Measurements from ENCODE around the gene USP28. TPM values are rescaled to one million over a fixed set of nuclear protein-coding genes. Genes with fewer than 3 reads are reported as not detected.

Gene USP28
- total and polyA plus RNA-seq, 2 of the 8 experiments (the other 6 are each of a cell fraction or from before 2014, with no cell fraction given) = 82.6 to 119 TPM

DNA sequence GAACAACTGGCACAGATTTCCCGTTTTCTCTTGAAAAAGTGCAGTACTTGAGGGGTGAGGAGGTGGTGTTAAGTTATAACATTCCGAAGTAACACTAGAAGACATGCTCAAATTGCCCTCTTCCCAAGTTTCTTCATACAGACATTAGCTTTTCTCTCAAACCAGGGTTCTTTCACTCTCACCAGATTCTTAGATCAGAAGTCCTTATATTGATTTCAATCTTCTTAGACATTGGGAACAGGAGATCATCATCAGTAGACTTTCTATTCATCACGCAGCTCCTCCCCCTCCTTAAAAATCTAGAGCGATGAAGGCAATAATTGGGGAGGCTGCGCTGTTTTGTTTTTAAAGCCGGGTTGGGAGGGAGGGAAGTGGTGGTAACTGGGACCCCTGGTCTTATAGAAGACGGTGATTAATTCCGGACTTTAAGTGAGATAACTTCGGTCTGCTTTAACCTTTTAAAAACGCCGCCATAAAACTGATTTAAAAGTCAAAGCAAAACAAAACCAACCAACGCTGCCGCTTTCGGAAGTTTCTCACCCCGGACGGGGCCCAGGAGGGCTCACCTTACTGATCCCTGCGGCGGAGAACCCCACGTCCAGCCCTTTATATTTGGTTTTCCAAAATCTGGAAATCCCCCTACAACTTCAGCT is 665 bp downstream of the USP28 start:
- no peak for FAIRE-seq
- Histone ChIP-seq H3K18ac (ENCODE audit: extremely low read depth, low read length) (0 out of 2 replicates have a peak overlapping the region, but pooled peaks have one; percentile 1), H3K4me2 (ENCODE audit: insufficient read depth in 1 of 2, low read depth in 2 of 2, low read length in 2 of 2) (peak overlapping the region; percentile 70 to 75), H2BK120ac (replicated peaks; ENCODE audit: low read depth, low read length) (no peak overlapping the region), H4K20me1 (replicated peaks in 1 of 2; ENCODE audit: control insufficient read depth in 1 of 2, insufficient read depth in 2 of 2, low read length in 2 of 2) (peaks cover 5 to 9% of the 10 kb centered on the region in 2 experiments), H3K27me3 (replicated peaks in 1 of 4; ENCODE audit: control insufficient read depth in 3 of 4, extremely low read depth in 1 of 4, insufficient read depth in 3 of 4, low read length in 3 of 4) (no peaks in the 10 kb centered on the region), H2AFZ (ENCODE audit: low read length) (0 out of 2 replicates have a peak overlapping the region, but pooled peaks have one; percentile 16), H2BK5ac (ENCODE audit: low read depth, low read length) (0 out of 2 replicates have a peak overlapping the region, but pooled peaks have one; percentile 37), H4K91ac (replicated peaks; ENCODE audit: insufficient read length, low read length) (peak overlapping the region; percentile 48), H3K4me3 (ENCODE audit: extremely low read depth in 1 of 4, insufficient read depth in 2 of 4, low read depth in 3 of 4, low read length in 4 of 4) (peak overlapping the region; percentile 78 to 100 (median 90)), H3K23ac (ENCODE audit: insufficient read length) (no peak overlapping the region), H3K9me3 (ENCODE audit: insufficient read depth in 2 of 2, low read depth in 1 of 2, low read length in 1 of 2) (no peaks in the 10 kb centered on the region; a peak in 1 of 4 replicates), H4K8ac (ENCODE audit: extremely low read depth, insufficient read depth, low read length) (peak overlapping the region; percentile 71; the same call in 1 of the 2 replicates), H3K27ac (ENCODE audit: low read depth, low read length) (no peak overlapping the region), H3K36me3 (ENCODE audit: control insufficient read depth in 2 of 4, insufficient read depth in 4 of 4, low read length in 3 of 4) (peaks cover 0 to 20% (median 0%) of the 10 kb centered on the region in 4 experiments; a peak in 2 of 8 replicates), H4K5ac (ENCODE audit: insufficient read length, low read depth, low read length) (peak overlapping the region; percentile 47), H3K4me1 (replicated peaks in 1 of 4; ENCODE audit: control insufficient read depth in 3 of 4, insufficient read depth in 4 of 4, low read length in 3 of 4) (peaks cover 4 to 8% (median 7%) of the 10 kb centered on the region in 4 experiments; a peak in 4 of 7 replicates), H3K56ac (replicated peaks; ENCODE audit: insufficient read length, low read depth, low read length) (peak overlapping the region; percentile 66), H3K4ac (replicated peaks; ENCODE audit: insufficient read length, low read depth, low read length) (no peak overlapping the region), H3K79me1 (ENCODE audit: low read depth, low read length) (peaks cover 4% of the 10 kb centered on the region; the same call in 1 of the 2 replicates), H3K23me2 (ENCODE audit: low read depth, low read length) (peaks cover 10% of the 10 kb centered on the region), H3K79me2 (ENCODE audit: control insufficient read depth in 1 of 2, insufficient read depth in 2 of 2, low read length in 2 of 2) (peaks cover 9 to 54% of the 10 kb centered on the region in 2 experiments), H2BK20ac (ENCODE audit: low read length) (no peak overlapping the region), H3K9ac (replicated peaks in 1 of 4; ENCODE audit: extremely low read depth in 1 of 4, low read depth in 3 of 4, low read length in 3 of 4) (peak overlapping the region; percentile 57 to 91 (median 68); a peak in 6 of 7 replicates), H3K14ac (ENCODE audit: insufficient read length) (no peak overlapping the region), H2BK12ac (ENCODE audit: low read depth, low read length) (no peak overlapping the region), H2BK15ac (ENCODE audit: low read length) (no peak overlapping the region), H2AK5ac (ENCODE audit: low read depth, low read length) (no peak overlapping the region)
- WGBS, 2 experiments (ENCODE audit: extremely low coverage in 1 of 2, insufficient coverage in 1 of 2, insufficient read length in 1 of 2, insufficient replicate concordance in 2 of 2, low coverage in 1 of 2, low lambda C conversion rate in 2 of 2, missing lambda C conversion rate in 1 of 2) = 2% methylated on average over 19 of the region's 19 CpGs; no CpG with 5 or more reads in 1 of the 2 experiments
- ChIA-PET POLR2A (ENCODE audit: partially characterized antibody) (interaction anchor here (0.6 to 8.0 kb wide), 11 partner anchors 13 to 117 kb away, joined by 3 to 91 read pairs (median 3); no protein-coding TSS in a partner anchor), CTCF (ENCODE audit: partially characterized antibody) (interaction anchor here (1.0 to 2.0 kb wide), 3 partner anchors 21 to 69 kb away, joined by 5 to 9 read pairs (median 5); no protein-coding TSS in a partner anchor)
- DNase-seq (ENCODE audit: low read depth in 1 of 2, low spot score in 2 of 2) = no peak
- TF ChIP-seq, protein P1, sequence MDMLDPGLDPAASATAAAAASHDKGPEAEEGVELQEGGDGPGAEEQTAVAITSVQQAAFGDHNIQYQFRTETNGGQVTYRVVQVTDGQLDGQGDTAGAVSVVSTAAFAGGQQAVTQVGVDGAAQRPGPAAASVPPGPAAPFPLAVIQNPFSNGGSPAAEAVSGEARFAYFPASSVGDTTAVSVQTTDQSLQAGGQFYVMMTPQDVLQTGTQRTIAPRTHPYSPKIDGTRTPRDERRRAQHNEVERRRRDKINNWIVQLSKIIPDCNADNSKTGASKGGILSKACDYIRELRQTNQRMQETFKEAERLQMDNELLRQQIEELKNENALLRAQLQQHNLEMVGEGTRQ (IDR thresholded peaks at IDR 0.05; ENCODE audit: low read length) = no peak
- TF ChIP-seq NRF1 (IDR thresholded peaks at IDR 0.05; ENCODE audit: low read depth, low read length) (no peak), SIX5 (IDR thresholded peaks at IDR 0.05; ENCODE audit: low read depth, low read length) (no peak), SP1 (IDR thresholded peaks at IDR 0.05; ENCODE audit: low read depth, low read length) (no peak), POLR2AphosphoS5 (IDR thresholded peaks at IDR 0.05; ENCODE audit: low read depth, low read length) (no peak), SIN3A (conservative IDR thresholded peaks at IDR 0.05 in 1 of 2, IDR thresholded peaks at IDR 0.05 in 1 of 2; ENCODE audit: low read depth in 1 of 2, low read length in 2 of 2) (no peak), CBX5 (IDR thresholded peaks at IDR 0.05; ENCODE audit: low read depth, low read length) (no peak), GTF2F1 (IDR thresholded peaks at IDR 0.05; ENCODE audit: borderline replicate concordance, low read depth, low read length) (no peak)

All from H1 (cell line).